ENCODE data around the gene C19orf81. TPM values are rescaled to one million over a fixed set of nuclear protein-coding genes. Genes with fewer than 3 reads are reported as not detected.
"Not testable (repeated sequence)": the region's sequence is repeated elsewhere in the genome, so short reads cannot be mapped to it uniquely, and the experiment has no call there.

C19orf81 gene
- total RNA-seq = 3.0 to 5.0 TPM (median 3.5 TPM) in 3 replicates

GRCh38 chr19:50649433-50650391 lies at the start of gene C19orf81:
Gene C19orf81, plus strand, starts transcription at chr19:50649445. Its CDS starts 0 bp downstream, at chr19:50649445.
- no peak for DNase-seq (ENCODE audit: low spot score in 2 of 2, unreplicated experiment in 2 of 2)
- Mint-ChIP-seq H3K4me3 (no peak within 1 kb of the TSS), H3K9me3 (peaks cover under 1% of the 10 kb centered on the region), H3K27me3 (ENCODE audit: low read depth) (peaks cover 50% of the 10 kb centered on the region), H3K27ac (no peak within 1 kb of the TSS), H3K36me3 (no peaks in the 10 kb centered on the region), H3K4me1 (no peaks in the 10 kb centered on the region)
- no peak for TF ChIP-seq CTCF (IDR thresholded peaks at IDR 0.05; ENCODE audit: unreplicated experiment)

GRCh38 chr19:50601407-50602088 lies 47.7 kb upstream of the C19orf81 start:
- no peak for DNase-seq (ENCODE audit: low spot score in 2 of 2, unreplicated experiment in 2 of 2)
- Mint-ChIP-seq H3K36me3 (no peaks in the 10 kb centered on the region), H3K27me3 (ENCODE audit: low read depth) (peaks cover 63% of the 10 kb centered on the region), H3K4me1 (no peaks in the 10 kb centered on the region), H3K4me3 (no peak overlapping the region), H3K9me3 (no peaks in the 10 kb centered on the region), H3K27ac (no peak overlapping the region)
- TF ChIP-seq CTCF (IDR thresholded peaks at IDR 0.05; ENCODE audit: unreplicated experiment) = no peak

GRCh38 chr19:50602089-50602422 lies 47.2 kb upstream of the C19orf81 start:
- Mint-ChIP-seq H3K4me1 (no peaks in the 10 kb centered on the region), H3K9me3 (no peaks in the 10 kb centered on the region), H3K4me3 (no peak overlapping the region), H3K36me3 (no peaks in the 10 kb centered on the region), H3K27me3 (ENCODE audit: low read depth) (peaks cover 67% of the 10 kb centered on the region), H3K27ac (no peak overlapping the region)
- DNase-seq (ENCODE audit: low spot score in 2 of 2, unreplicated experiment in 2 of 2) = no peak
- no peak for TF ChIP-seq CTCF (IDR thresholded peaks at IDR 0.05; ENCODE audit: unreplicated experiment)

GRCh38 chr19:50602496-50602895 lies 46.7 kb upstream of the C19orf81 start:
- Mint-ChIP-seq H3K27ac (no peak overlapping the region), H3K9me3 (no peaks in the 10 kb centered on the region), H3K27me3 (ENCODE audit: low read depth) (peaks cover 71% of the 10 kb centered on the region), H3K4me3 (no peak overlapping the region), H3K36me3 (no peaks in the 10 kb centered on the region), H3K4me1 (no peaks in the 10 kb centered on the region)
- no peak for TF ChIP-seq CTCF (IDR thresholded peaks at IDR 0.05; ENCODE audit: unreplicated experiment)
- DNase-seq (ENCODE audit: low spot score in 2 of 2, unreplicated experiment in 2 of 2) = no peak

GRCh38 chr19:50602935-50603334 lies 46.3 kb upstream of the C19orf81 start:
- no peak for TF ChIP-seq CTCF (IDR thresholded peaks at IDR 0.05; ENCODE audit: unreplicated experiment)
- Mint-ChIP-seq H3K36me3 (no peaks in the 10 kb centered on the region), H3K9me3 (no peaks in the 10 kb centered on the region), H3K27me3 (ENCODE audit: low read depth) (peaks cover 72% of the 10 kb centered on the region), H3K27ac (no peak overlapping the region), H3K4me1 (no peaks in the 10 kb centered on the region), H3K4me3 (no peak overlapping the region)
- no peak for DNase-seq (ENCODE audit: low spot score in 2 of 2, unreplicated experiment in 2 of 2)

- not testable (repeated sequence) for H3K27ac Mint-ChIP-seq; DNase-seq (ENCODE audit: low spot score in 2 of 2, unreplicated experiment in 2 of 2); H3K4me3 Mint-ChIP-seq; H3K9me3 Mint-ChIP-seq; H3K36me3 Mint-ChIP-seq; H3K4me1 Mint-ChIP-seq
- peaks cover 76% of the 10 kb centered on the region for H3K27me3 Mint-ChIP-seq (ENCODE audit: low read depth)
These were observed 44.8 kb upstream of the C19orf81 start for GRCh38 chr19:50604264-50605073.

- H3K36me3 Mint-ChIP-seq; H3K27ac Mint-ChIP-seq; H3K4me3 Mint-ChIP-seq; DNase-seq (ENCODE audit: low spot score in 2 of 2, unreplicated experiment in 2 of 2); H3K4me1 Mint-ChIP-seq; H3K9me3 Mint-ChIP-seq: not testable (repeated sequence)
- H3K27me3 Mint-ChIP-seq (ENCODE audit: low read depth) = peaks cover 67% of the 10 kb centered on the region
These were observed 43.0 kb upstream of the C19orf81 start for GRCh38 chr19:50606059-50606836.

Measured in mesothelial cell of epicardium (in vitro differentiated cells).